Astrocyte of the cerebellum (primary cell): ENCODE results near the gene OAS2.

ENCODE experiments used
- DNase-seq: peaks from one replicate; pipeline ENCODE4 v3.0.0-alpha.2; 2011; ENCODE audit warnings: low read depth
- H3K4me3 ChIP-seq: 2 replicates; pipeline ENCODE4 v1.5.1; 2011; ENCODE audit warnings: mild to moderate bottlenecking, low read depth, low read length, moderate library complexity
- in situ Hi-C: cut with HindIII; loops from 2 replicates; pipeline ENCODE4 v1.10.0; 2017; ENCODE audit warnings: low sequenced_read_pairs
- TF ChIP-seq, protein P1 (sequence below): IDR thresholded peaks from 2 replicates; pipeline ENCODE4 v1.5.1; 2012; ENCODE audit warnings: low read length, low read depth, moderate library complexity, mild to moderate bottlenecking; ENCODE audit errors: missing control alignments

Gene OAS2

DNA sequence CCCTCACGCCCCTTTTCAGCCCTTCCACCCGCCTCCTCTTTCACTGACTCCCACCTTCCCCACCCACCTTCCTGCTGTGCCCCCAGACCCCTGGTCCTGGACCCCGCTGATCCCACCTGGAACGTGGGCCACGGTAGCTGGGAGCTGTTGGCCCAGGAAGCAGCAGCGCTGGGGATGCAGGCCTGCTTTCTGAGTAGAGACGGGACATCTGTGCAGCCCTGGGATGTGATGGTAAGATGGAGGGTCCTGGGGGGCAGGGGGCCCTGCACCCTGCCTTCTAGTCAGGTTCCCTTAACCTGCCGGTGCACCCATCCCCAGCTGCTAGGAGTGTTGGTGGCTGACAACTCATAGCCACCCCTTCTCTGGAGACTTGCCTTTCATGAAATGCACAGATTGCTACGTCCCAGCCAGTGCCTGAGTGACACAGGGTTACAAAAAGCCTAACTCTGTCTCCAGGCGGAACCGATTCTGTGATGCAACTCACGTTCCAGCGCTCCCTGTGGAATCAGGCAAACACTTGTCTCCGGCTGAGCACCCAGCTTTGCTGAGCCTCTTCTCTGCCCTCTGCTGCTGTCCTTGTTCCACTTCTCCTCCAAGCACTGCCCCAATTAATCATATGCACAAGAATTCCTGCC is 15.0 kb upstream of the OAS2 start:
- no peak overlapping the region for H3K4me3 ChIP-seq
- TF ChIP-seq, protein P1, sequence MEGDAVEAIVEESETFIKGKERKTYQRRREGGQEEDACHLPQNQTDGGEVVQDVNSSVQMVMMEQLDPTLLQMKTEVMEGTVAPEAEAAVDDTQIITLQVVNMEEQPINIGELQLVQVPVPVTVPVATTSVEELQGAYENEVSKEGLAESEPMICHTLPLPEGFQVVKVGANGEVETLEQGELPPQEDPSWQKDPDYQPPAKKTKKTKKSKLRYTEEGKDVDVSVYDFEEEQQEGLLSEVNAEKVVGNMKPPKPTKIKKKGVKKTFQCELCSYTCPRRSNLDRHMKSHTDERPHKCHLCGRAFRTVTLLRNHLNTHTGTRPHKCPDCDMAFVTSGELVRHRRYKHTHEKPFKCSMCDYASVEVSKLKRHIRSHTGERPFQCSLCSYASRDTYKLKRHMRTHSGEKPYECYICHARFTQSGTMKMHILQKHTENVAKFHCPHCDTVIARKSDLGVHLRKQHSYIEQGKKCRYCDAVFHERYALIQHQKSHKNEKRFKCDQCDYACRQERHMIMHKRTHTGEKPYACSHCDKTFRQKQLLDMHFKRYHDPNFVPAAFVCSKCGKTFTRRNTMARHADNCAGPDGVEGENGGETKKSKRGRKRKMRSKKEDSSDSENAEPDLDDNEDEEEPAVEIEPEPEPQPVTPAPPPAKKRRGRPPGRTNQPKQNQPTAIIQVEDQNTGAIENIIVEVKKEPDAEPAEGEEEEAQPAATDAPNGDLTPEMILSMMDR: no peak
- DNase-seq: no peak
- in situ Hi-C loops: no loop called here

DNA sequence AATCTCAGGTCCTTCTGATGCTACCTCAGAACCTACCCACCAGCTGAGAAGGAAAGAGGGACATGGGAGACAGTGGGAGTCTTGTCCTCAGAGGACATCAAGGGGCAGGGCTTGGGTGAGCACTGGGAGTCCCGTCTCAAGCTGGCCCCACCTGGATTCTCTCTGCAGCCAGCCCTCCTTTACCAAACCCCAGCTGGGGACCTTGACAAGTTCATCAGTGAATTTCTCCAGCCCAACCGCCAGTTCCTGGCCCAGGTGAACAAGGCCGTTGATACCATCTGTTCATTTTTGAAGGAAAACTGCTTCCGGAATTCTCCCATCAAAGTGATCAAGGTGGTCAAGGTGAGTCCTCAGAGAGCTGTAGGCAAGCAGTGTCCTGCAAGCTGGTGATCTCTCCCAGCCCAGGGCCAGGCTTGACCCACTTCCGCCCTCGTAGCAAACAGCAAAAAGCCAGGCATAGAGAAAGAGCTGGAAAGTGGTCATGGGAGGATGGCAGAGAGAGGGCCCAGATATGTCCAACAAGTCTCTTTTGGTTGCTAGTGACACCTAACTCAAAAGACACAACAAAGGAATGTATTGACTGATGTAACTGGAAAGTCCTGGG is 14.2 kb upstream of the OAS2 start:
- TF ChIP-seq, protein P1: no peak
- in situ Hi-C loops: no loop called here
- no peak for DNase-seq
- no peak overlapping the region for H3K4me3 ChIP-seq

DNA sequence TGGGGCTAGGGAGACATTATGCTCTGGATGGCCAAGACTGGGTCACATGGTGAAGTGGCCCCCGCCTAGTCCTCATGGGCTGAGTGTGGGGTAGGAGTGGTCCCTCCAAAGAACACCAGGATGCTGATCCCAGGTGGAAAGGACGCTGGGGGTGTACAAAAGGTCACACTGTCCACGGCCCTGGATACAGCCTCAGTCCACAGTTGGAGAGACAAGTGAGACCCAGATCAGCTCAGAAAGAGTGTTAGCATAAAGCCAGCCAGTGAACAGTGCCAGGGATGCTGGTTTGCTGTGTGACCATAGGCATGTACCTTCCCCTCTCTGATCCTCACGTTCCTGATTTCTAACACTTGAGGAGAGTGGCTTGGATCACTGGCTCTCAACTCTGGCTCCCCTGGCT is 13.4 kb upstream of the OAS2 start:
- in situ Hi-C loops: no loop called here
- no peak for DNase-seq
- TF ChIP-seq, protein P1: no peak
- H3K4me3 ChIP-seq: no peak overlapping the region

DNA sequence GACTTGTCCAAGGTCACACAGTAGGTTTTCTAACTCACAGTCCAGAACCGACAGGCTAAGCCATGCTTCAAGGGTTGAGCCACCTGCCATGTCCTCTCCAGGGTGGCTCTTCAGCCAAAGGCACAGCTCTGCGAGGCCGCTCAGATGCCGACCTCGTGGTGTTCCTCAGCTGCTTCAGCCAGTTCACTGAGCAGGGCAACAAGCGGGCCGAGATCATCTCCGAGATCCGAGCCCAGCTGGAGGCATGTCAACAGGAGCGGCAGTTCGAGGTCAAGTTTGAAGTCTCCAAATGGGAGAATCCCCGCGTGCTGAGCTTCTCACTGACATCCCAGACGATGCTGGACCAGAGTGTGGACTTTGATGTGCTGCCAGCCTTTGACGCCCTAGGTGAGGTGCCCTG is 12.7 kb upstream of the OAS2 start:
- in situ Hi-C loops: no loop called here
- no peak for DNase-seq
- H3K4me3 ChIP-seq: no peak overlapping the region
- TF ChIP-seq, protein P1: no peak

DNA sequence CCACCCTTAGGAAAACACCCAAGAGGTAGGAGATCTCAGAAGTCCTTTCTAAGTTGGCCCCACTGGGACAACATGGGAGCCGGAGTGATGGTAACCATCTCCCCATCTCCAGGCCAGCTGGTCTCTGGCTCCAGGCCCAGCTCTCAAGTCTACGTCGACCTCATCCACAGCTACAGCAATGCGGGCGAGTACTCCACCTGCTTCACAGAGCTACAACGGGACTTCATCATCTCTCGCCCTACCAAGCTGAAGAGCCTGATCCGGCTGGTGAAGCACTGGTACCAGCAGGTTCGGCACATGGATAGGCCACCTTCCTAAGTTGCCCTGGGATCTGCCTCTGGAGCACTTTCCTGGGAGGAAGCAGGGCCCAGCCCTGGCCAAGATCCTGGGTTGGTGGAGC is 11.0 kb upstream of the OAS2 start:
- in situ Hi-C loops: no loop called here
- TF ChIP-seq, protein P1: no peak
- H3K4me3 ChIP-seq: no peak overlapping the region
- DNase-seq: no peak

DNA sequence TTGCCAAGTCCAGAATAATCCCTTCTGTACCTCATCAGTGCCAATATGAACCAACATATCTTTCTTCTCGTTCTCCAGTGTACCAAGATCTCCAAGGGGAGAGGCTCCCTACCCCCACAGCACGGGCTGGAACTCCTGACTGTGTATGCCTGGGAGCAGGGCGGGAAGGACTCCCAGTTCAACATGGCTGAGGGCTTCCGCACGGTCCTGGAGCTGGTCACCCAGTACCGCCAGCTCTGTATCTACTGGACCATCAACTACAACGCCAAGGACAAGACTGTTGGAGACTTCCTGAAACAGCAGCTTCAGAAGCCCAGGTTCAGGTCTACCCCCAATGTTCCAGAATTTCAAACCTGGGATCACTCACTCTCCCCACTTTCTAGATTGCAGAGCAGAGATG is 10.5 kb upstream of the OAS2 start:
- no peak overlapping the region for H3K4me3 ChIP-seq
- TF ChIP-seq, protein P1: no peak
- no peak for DNase-seq
- in situ Hi-C loops: no loop called here
